K562 (cell line): ENCODE data around the gene LRRC25.

Experiments
- ARID3A ChIP-seq: IDR thresholded peaks from 2 replicates; pipeline ENCODE4 v1.6.1; 2012; ENCODE audit warnings: low read depth, low read length, improper control_type of control experiment, borderline replicate concordance
- CTCF ChIP-seq, 3 experiments: IDR thresholded peaks in 2 of 3; conservative IDR thresholded peaks in 1 of 3; 2 replicates each; pipeline ENCODE4 v1.5.1; 2011 to 2012; ENCODE audit warnings: low read length in 3 of 3, mild to moderate bottlenecking in 3 of 3, control low read depth in 2 of 3, improper control_type of control experiment in 1 of 3, inconsistent platforms in 1 of 3, low read depth in 1 of 3, mixed read lengths in 1 of 3, moderate library complexity in 1 of 3; ENCODE audit not compliant: insufficient read depth in 2 of 3
- HOMEZ ChIP-seq: fragments of 250-450 bp; sonication (Bioruptor Pico); IDR thresholded peaks from 2 replicates; pipeline ENCODE4 v1.4.0; 2020; ENCODE audit warnings: mild to moderate bottlenecking, moderate library complexity
- MAX ChIP-seq: sonication (generic); formaldehyde crosslinking; IDR thresholded peaks from 2 replicates; pipeline ENCODE4 v1.9.0; 2022; ENCODE audit warnings: mild to moderate bottlenecking, missing genetic modification reagents
- POLR2A ChIP-seq: fragments of 450-650 bp; conservative IDR thresholded peaks from 2 replicates; pipeline ENCODE4 v1.6.1; 2016
- ZNF24 ChIP-seq: fragments of 450-650 bp; IDR thresholded peaks from 2 replicates; pipeline ENCODE4 v1.6.1; 2016

- TF ChIP-seq POLR2A, result no peak
- TF ChIP-seq HOMEZ (CRISPR knock-in tag), result no peak
- TF ChIP-seq ZNF24, result no peak
- no peak for TF ChIP-seq CTCF (IDR thresholded peaks at IDR 0.05 in 2 of 3, conservative IDR thresholded peaks at IDR 0.05 in 1 of 3; ENCODE audit: insufficient read depth in 2 of 3, low read depth in 1 of 3, low read length in 3 of 3)
- no peak for TF ChIP-seq ARID3A
- TF ChIP-seq MAX (CRISPR knock-in tag), result no peak
These were observed 12.1 kb downstream of the LRRC25 start for GRCh38 chr19:18385359-18385674.
